GM04504 (cell line): Measurements from ENCODE around the gene KLHL22.
"Not testable (repeated sequence)": the region's sequence is repeated elsewhere in the genome, so short reads cannot be mapped to it uniquely, and the experiment has no call there.

Experiments used
- DNase-seq: peaks from one replicate; pipeline ENCODE4 v3.0.0-alpha.2; 2012; ENCODE audit warnings: low read depth

Gene KLHL22

GRCh38 chr22:20504293-20504922 is 8.8 kb upstream of the KLHL22 start:
- DNase-seq, result not testable (repeated sequence)

- no peak for DNase-seq
Observed at GRCh38 chr22:20503816-20504215, 8.2 kb upstream of the KLHL22 start.

DNA sequence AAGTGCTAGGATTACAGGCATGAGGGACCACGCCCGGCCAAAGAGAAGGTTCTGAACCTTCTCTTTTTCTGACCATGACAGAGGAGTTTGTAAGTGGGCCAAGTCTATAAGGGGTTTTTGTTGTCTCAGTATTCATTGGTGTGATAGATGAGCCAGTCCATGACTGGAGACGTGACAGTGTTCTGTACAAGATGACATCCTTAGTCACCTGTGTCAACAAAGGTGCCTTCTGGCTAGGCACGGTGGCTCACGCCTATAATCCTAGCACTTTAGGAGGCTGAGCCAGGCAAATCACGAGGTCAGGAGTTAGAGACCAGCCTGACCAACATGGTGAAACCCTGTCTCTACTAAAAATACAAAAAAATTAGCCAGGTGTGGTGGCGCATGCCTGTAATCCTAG is 4.2 kb upstream of the KLHL22 start:
- DNase-seq, result no peak

DNA sequence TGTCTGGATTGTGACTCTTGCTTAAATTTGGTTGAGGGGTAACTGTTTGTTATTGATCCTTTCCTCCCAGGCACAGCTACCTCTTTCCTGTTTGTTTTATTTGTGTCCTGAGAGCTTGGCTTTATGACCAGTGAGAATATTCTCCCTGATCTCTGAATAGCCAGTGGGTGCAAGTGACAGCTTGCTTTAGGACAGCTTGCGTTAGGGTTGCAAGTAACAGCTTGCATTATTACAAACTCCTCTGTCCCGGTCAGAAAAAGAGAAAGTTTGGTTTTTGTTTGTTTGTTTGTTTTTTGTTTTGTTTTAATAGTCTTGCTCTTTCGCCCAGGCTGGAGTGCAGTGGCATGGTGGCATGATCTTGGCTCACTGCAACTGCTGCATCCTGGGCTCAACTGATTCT is 3.3 kb upstream of the KLHL22 start:
- DNase-seq, result no peak

DNA sequence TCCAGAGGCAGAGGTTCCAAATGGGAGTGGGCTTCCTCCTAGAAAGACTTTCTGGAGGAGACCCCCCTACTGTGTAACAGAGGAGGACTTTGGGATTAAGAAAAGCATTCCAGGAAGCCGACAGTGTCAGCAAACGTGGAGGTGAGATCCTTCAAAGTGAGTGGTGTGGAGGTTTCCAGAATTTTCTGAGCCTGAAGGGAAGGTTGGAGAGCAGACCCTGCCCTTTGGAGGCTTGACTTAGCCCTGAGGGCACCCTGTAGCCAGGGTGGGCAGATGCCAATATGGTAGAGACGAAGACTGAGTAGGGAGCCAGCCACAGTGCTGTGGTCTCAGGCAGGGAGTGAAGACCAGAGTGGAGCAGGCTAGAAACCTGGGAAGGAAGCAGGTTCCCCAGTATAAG is 1.8 kb upstream of the KLHL22 start:
- no peak for DNase-seq

DNA sequence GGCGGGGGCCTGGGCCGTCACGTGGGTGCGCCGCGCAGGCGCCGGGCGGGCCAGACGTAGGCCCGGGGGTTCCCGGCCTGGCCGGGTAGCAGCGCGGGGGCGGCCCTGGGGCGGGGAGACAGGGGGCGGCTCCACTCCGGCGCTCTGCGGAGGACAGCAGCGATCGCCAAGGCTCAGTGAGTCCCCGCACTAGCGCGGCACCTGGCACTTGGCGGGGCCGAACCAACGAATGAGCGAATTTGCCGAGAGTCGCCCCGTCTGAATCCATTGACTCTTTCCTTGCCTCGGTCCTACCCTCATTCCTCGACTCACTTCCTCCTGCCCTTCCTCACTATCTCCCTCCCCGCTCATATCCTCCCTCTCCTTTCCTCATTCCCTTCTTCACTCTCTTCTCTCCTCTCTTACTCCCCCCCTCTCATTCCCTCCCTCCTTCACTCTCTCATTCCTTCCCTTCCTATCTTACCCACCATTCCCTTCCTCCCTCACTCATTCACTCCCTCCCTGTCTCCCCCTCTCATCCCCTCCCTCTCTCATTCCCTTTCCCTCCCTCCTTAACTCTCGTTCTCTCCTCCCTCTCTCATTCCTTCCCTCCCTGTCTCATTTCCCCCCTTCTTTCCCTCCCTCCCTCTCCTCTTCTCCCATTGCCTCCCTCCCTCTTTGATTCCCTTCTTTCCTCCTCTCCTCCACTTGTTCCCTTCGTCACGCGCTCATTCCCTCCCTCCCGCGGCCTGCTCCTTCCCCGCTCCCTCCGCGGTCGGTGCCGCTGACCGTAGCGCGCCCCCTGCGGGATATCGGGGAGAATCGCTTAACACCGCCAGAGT is 476 bp upstream of the KLHL22 start:
- DNase-seq, result peak; percentile 80

DNA sequence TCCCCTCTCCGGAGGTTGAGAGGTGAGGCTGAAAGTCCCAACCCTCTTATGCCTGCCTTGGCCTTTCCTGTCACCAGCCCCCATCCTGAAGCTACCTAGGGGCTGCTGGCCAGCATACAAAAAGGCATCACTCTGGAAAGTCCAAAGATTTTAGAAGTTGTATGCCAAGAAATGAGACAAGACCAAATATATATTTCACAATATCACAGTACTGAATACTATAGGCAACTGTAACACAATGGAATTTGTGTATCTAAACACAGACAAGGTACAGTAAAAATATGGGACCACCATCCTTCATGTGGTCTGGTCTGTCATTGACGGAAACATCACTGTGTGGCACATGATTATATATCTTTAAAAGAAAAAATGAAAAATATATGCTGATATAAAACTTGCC is 4.2 kb downstream of the KLHL22 start:
- DNase-seq, result no peak

GRCh38 chr22:20490941-20491307 is 4.7 kb downstream of the KLHL22 start:
- no peak for DNase-seq

GRCh38 chr22:20490183-20490940 is 5.2 kb downstream of the KLHL22 start:
- no peak for DNase-seq

DNA sequence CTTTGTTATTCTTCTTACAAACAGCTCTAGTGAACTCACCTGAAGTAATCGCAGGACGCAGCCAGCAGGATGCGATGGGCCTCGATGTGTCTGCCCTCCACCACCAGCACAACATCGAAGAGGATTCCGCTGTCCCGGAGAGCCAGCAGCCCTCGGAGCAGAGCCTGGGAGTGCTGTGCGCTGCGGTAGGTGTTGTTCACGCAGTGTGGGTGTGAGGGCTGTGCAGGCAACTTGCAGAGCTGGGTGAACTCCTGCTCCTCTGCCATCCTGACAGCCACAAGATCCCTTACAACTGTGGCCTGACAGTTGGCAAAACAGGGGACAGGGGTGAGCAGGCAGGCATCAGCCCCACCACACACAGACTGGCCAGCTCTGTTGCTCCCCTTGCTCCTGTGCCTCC is 6.6 kb downstream of the KLHL22 start:
- no peak for DNase-seq

- DNase-seq, result no peak
Observed at GRCh38 chr22:20487715-20488114, 7.9 kb downstream of the KLHL22 start.

DNA sequence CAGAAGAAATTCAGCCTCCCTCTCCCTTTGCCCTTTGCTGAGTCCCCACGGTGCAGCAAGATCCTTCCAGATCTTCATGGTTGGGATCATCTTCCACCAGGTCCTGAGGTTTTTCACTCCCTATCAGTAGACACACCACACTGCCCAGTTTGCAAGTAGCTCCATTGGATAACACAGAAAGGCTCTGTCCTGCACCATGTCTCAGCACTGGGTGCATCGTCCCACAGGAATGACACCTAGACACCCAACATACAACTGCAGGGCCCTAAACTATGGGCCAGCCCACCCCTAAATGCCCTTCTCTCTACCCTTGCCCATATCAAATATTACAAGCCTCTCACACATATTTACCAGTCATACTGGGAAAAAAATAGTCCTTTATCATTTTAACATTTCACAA is 9.4 kb downstream of the KLHL22 start:
- DNase-seq, result no peak

GRCh38 chr22:20484948-20485683 is 10.5 kb downstream of the KLHL22 start:
- DNase-seq, result no peak

GRCh38 chr22:20483771-20484170 is 11.8 kb downstream of the KLHL22 start:
- DNase-seq, result no peak

- not testable (repeated sequence) for DNase-seq
Observed at GRCh38 chr22:20483143-20483506, 12.5 kb downstream of the KLHL22 start.

- no peak for DNase-seq
Observed at GRCh38 chr22:20479612-20480196, 15.9 kb downstream of the KLHL22 start.

DNA sequence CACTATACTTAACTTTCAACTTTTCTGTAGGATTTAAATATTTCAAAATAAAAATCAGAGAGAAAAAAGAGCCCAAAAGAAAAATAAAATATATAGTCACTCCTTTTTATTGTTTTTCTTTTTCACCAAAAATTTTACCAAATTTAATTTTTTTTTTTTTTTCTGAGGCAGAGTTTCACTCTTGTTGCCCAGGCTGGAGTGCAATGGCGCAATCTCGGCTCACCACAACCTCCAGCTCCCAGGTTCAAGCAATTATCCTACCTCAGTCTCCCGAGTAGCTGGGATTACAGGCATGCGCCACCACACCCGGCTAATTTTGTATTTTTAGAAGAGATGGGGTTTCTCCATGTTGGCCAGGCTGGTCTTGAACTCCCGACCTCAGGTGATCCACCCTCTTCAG is 17.5 kb downstream of the KLHL22 start:
- DNase-seq, result not testable (repeated sequence)

- not testable (repeated sequence) for DNase-seq
Observed at GRCh38 chr22:20475569-20475968, 20.0 kb downstream of the KLHL22 start.

DNA sequence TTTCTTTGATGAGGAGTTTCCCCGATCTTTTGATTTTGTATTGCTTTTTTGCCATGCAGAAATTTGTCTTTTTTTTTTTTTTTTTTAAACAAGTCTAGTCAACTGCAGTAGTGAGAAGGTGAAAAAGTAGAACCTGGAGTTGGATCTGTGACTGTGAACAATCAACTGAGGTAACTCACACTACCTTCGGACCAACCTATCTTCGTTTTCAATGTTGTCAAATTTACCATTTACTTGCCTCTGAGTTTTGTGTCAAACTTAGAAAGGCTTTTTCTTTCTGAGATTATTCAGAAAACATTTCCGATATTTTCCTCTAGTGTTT is 20.5 kb downstream of the KLHL22 start:
- no peak for DNase-seq

- no peak for DNase-seq
Observed at GRCh38 chr22:20472629-20473442, 22.8 kb downstream of the KLHL22 start.

GRCh38 chr22:20471126-20471833 is 24.3 kb downstream of the KLHL22 start:
- DNase-seq, result no peak
